ENCODE data around the gene CBLB.

DNA sequence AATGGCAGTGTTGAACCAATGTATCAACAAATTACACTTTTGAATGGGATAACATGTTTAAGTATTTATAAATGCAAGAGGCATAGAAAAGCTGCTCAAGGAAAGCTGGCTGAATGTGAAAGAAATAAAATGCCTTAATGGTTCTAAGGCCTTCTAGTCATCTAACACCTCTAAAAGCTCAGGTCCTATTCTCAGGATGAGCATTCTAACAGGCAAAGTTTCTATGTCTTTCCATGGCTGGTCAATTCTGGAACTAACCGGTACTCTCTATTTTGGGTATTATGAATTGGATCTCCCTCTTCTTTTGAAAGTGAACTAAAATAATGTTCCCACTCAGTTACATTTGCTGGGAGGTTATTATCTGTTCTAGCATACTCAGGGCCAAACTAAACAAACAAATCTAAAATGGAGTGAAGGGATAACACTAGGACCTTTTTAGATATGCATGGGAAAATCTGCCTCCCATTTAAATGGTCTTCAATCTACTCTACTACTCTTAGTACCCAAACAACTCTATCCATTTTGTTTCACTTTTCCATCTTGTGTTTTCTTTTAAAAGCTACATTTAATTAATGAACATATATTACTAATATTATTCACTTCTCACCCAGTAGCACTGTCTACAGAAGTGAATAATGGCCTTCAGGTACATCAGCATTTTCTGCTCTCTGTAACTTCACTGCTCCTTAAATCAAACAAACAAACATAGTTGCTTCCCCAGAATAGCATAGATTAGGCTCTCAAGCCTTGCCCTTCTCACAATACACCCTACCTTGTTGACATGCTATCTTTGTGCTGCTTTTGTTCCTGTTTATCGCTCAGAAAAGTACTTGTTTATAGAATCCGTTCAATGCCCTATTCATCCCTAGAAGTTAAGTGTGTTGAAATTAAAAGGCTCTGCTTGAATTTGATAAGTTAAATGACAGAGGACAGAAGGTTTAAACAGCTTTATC lies 46.4 kb downstream of the CBLB start:
- TF ChIP-seq POLR2A (IDR thresholded peaks at IDR 0.05): no peak
- TF ChIP-seq, protein P1, sequence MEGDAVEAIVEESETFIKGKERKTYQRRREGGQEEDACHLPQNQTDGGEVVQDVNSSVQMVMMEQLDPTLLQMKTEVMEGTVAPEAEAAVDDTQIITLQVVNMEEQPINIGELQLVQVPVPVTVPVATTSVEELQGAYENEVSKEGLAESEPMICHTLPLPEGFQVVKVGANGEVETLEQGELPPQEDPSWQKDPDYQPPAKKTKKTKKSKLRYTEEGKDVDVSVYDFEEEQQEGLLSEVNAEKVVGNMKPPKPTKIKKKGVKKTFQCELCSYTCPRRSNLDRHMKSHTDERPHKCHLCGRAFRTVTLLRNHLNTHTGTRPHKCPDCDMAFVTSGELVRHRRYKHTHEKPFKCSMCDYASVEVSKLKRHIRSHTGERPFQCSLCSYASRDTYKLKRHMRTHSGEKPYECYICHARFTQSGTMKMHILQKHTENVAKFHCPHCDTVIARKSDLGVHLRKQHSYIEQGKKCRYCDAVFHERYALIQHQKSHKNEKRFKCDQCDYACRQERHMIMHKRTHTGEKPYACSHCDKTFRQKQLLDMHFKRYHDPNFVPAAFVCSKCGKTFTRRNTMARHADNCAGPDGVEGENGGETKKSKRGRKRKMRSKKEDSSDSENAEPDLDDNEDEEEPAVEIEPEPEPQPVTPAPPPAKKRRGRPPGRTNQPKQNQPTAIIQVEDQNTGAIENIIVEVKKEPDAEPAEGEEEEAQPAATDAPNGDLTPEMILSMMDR (IDR thresholded peaks at IDR 0.05 in 4 of 5, conservative IDR thresholded peaks at IDR 0.05 in 1 of 5): no peak

Measured in gastrocnemius medialis (tissue), 4 donors.